Keratinocyte (primary cell): ENCODE results near the gene ARID1B. TPM values are rescaled to one million over a fixed set of nuclear protein-coding genes. Genes with fewer than 3 reads are reported as not detected.

Experiments used
- DNase-seq: peaks from one replicate; pipeline ENCODE4 v3.0.0-alpha.2; 2011; ENCODE audit warnings: low read depth, missing footprints, low spot score
- FAIRE-seq: peaks from 2 replicates; lab custom pipeline; 2011; peaks lifted over from hg19 to GRCh38; lab: Jason Lieb, UNC
- H2AFZ ChIP-seq: 2 replicates; pipeline ENCODE4 v1.6.0; 2012; ENCODE audit warnings: low read length, control low read depth, inconsistent platforms; ENCODE audit not compliant: control insufficient read depth
- H3K27ac ChIP-seq: 2 replicates; pipeline ENCODE4 v1.5.1; 2011; ENCODE audit warnings: low read length; ENCODE audit not compliant: control insufficient read depth, insufficient read depth
- H3K27me3 ChIP-seq: 3 replicates; pipeline ENCODE4 v1.6.0; 2011; ENCODE audit warnings: low read length; ENCODE audit not compliant: control insufficient read depth, insufficient read depth; ENCODE audit errors: extremely low read depth
- H3K36me3 ChIP-seq, 2 experiments: 2 replicates in 1 of 2; 3 replicates in 1 of 2; pipeline ENCODE4 v1.5.1; 2011; ENCODE audit warnings: low read length in 2 of 2, mild to moderate bottlenecking in 1 of 2; ENCODE audit not compliant: control insufficient read depth in 2 of 2, insufficient read depth in 2 of 2; ENCODE audit errors: extremely low read depth in 1 of 2
- H3K4me1 ChIP-seq: 3 replicates; pipeline ENCODE4 v1.5.1; 2011; ENCODE audit warnings: low read length; ENCODE audit not compliant: control insufficient read depth, insufficient read depth; ENCODE audit errors: extremely low read depth
- H3K4me2 ChIP-seq: 3 replicates; pipeline ENCODE4 v1.6.0; 2011; ENCODE audit warnings: low read depth, low read length; ENCODE audit not compliant: control insufficient read depth, insufficient read depth; ENCODE audit errors: extremely low read depth
- H3K4me3 ChIP-seq, 3 experiments: fragments of 200-600 bp in 1 of 3; sonication (generic) in 1 of 3; 2 replicates in 2 of 3; 3 replicates in 1 of 3; pipeline ENCODE4 v1.5.1; 2011 to 2016; ENCODE audit warnings: low read length in 3 of 3, mild to moderate bottlenecking in 3 of 3, control low read depth in 2 of 3, inconsistent platforms in 1 of 3, low read depth in 1 of 3, mixed read lengths in 1 of 3, mixed run types in 1 of 3, moderate library complexity in 1 of 3; ENCODE audit not compliant: control insufficient read depth in 2 of 3, insufficient read depth in 2 of 3; ENCODE audit errors: extremely low read depth in 1 of 3
- H3K79me2 ChIP-seq: 2 replicates; pipeline ENCODE4 v1.6.0; 2012; ENCODE audit warnings: low read length; ENCODE audit not compliant: control insufficient read depth, insufficient read depth
- H3K9ac ChIP-seq: 3 replicates; pipeline ENCODE4 v1.6.0; 2011; ENCODE audit warnings: low read length; ENCODE audit not compliant: control insufficient read depth, insufficient read depth; ENCODE audit errors: extremely low read depth
- H3K9me1 ChIP-seq: 3 replicates; pipeline ENCODE4 v1.6.0; 2011; ENCODE audit warnings: low read length; ENCODE audit not compliant: control insufficient read depth, insufficient read depth; ENCODE audit errors: extremely low read depth
- H3K9me3 ChIP-seq: 2 replicates; pipeline ENCODE4 v1.5.1; 2012; ENCODE audit warnings: low read depth, low read length; ENCODE audit not compliant: control insufficient read depth
- H4K20me1 ChIP-seq: 3 replicates; pipeline ENCODE4 v1.6.0; 2011; ENCODE audit warnings: low read length; ENCODE audit not compliant: control insufficient read depth, insufficient read depth; ENCODE audit errors: extremely low read depth
- CTCF ChIP-seq, 3 experiments: IDR thresholded peaks in 1 of 3; conservative IDR thresholded peaks in 1 of 3; optimal IDR thresholded peaks in 1 of 3; 2 replicates in 2 of 3; 3 replicates in 1 of 3; pipeline versions ENCODE3 to v1.5.1; 2011; ENCODE audit warnings: low read length in 3 of 3, mild to moderate bottlenecking in 3 of 3, moderate library complexity in 2 of 3, control low read depth in 1 of 3, inconsistent platforms in 1 of 3; ENCODE audit not compliant: insufficient read depth in 2 of 3; ENCODE audit errors: extremely low read depth in 1 of 3
- EZH2 ChIP-seq: IDR thresholded peaks from one replicate; pipeline ENCODE4 v1.6.1; 2012; ENCODE audit warnings: inconsistent platforms, mild to moderate bottlenecking, low read length, moderate library complexity
- dilution Hi-C: fragments of 300-500 bp; cut with MboI; formaldehyde crosslinking; loops from one replicate; pipeline ENCODE4 v1.7.0; 2020; ENCODE audit warnings: low sequenced_read_pairs; ENCODE audit not compliant: extremely low pct_ligation_motif_present
- polyA plus RNA-seq, 5 experiments: library from polyadenylated mRNA; depleted of rRNA in 3 of 5; stranded (reverse) in 3 of 5; stranded (forward) in 1 of 5; unstranded in 1 of 5; fragments of >200 nt; gene quantifications; 1 replicate in 1 of 5; 2 replicates in 3 of 5; 3 replicates in 1 of 5; pipeline versions ENCODE4 v1.2.1 to v1.2.3, GENCODE V29; 2011 to 2012; ENCODE audit warnings: missing spikeins in 2 of 5, low read depth in 1 of 5, low replicate concordance in 1 of 5

The ARID1B gene
- polyA plus RNA-seq, 1 donor (not counting 4 experiments of a cell fraction or from before 2014, with no cell fraction given): 14.9 TPM

GRCh38 chr6:157001716-157002115, 224.5 kb downstream of the ARID1B start:
- Histone ChIP-seq H3K9me1 (no peaks in the 10 kb centered on the region), H3K27me3 (no peaks in the 10 kb centered on the region), H3K4me2 (no peak overlapping the region), H3K9ac (no peak overlapping the region), H4K20me1 (no peaks in the 10 kb centered on the region), H2AFZ (no peak overlapping the region), H3K9me3 (no peaks in the 10 kb centered on the region), H3K4me1 (no peaks in the 10 kb centered on the region), H3K4me3 (no peak overlapping the region), H3K79me2 (peaks cover 10% of the 10 kb centered on the region), H3K27ac (no peak overlapping the region), H3K36me3 (no peaks in the 10 kb centered on the region)
- no peak for TF ChIP-seq CTCF (optimal IDR thresholded peaks at IDR 0.05 in 1 of 3, IDR thresholded peaks at IDR 0.05 in 1 of 3, conservative IDR thresholded peaks at IDR 0.05 in 1 of 3; ENCODE audit: extremely low read depth in 1 of 3, insufficient read depth in 2 of 3, low read length in 3 of 3)
- TF ChIP-seq EZH2: no peak
- DNase-seq (no peak), FAIRE-seq (no peak)
- dilution Hi-C loops: no loop called here

GRCh38 chr6:157002774-157003173, 225.6 kb downstream of the ARID1B start:
- no peaks in the 10 kb centered on the region for H3K27me3 ChIP-seq
- no peaks in the 10 kb centered on the region for H4K20me1 ChIP-seq
- no peak overlapping the region for H2AFZ ChIP-seq
- H3K4me1 ChIP-seq: no peaks in the 10 kb centered on the region
- no peak overlapping the region for H3K4me2 ChIP-seq
- dilution Hi-C loops: no loop called here
- no peak overlapping the region for H3K9ac ChIP-seq
- H3K79me2 ChIP-seq: peaks cover 10% of the 10 kb centered on the region
- no peak for FAIRE-seq
- no peak overlapping the region for H3K4me3 ChIP-seq
- H3K9me1 ChIP-seq: no peaks in the 10 kb centered on the region
- TF ChIP-seq CTCF (optimal IDR thresholded peaks at IDR 0.05 in 1 of 3, IDR thresholded peaks at IDR 0.05 in 1 of 3, conservative IDR thresholded peaks at IDR 0.05 in 1 of 3; ENCODE audit: extremely low read depth in 1 of 3, insufficient read depth in 2 of 3, low read length in 3 of 3) (no peak), EZH2 (no peak)
- H3K9me3 ChIP-seq: no peaks in the 10 kb centered on the region
- DNase-seq: no peak
- no peaks in the 10 kb centered on the region for H3K36me3 ChIP-seq
- H3K27ac ChIP-seq: no peak overlapping the region
